HG03159 (cell line): ENCODE results near the gene CPLX4.

Experiments used
- ATAC-seq: cut with Tn5 transposase; IDR thresholded peaks from one replicate; pipeline ENCODE4 v1.9.1; 2021; ENCODE audit warnings: mild to moderate bottlenecking, moderate library complexity; ENCODE audit not compliant: unreplicated experiment

CPLX4 gene

GRCh38 chr18:59308248-59308937, 10.1 kb downstream of the CPLX4 start:
- peak; percentile 74 for ATAC-seq

GRCh38 chr18:59306640-59307039, 11.8 kb downstream of the CPLX4 start:
- no peak for ATAC-seq

GRCh38 chr18:59305295-59305694, 13.2 kb downstream of the CPLX4 start:
- ATAC-seq = no peak

GRCh38 chr18:59303656-59304195, 14.7 kb downstream of the CPLX4 start:
- no peak for ATAC-seq

- no peak for ATAC-seq
Observed at GRCh38 chr18:59303006-59303405, 15.4 kb downstream of the CPLX4 start.

- no peak for ATAC-seq
Observed at GRCh38 chr18:59301929-59302328, 16.5 kb downstream of the CPLX4 start.

GRCh38 chr18:59300676-59301285, 17.7 kb downstream of the CPLX4 start:
- no peak for ATAC-seq

- no peak for ATAC-seq
Observed at GRCh38 chr18:59298871-59299270, 19.6 kb downstream of the CPLX4 start.

GRCh38 chr18:59293317-59293716, 25.1 kb downstream of the CPLX4 start:
- no peak for ATAC-seq

- no peak for ATAC-seq
Observed at GRCh38 chr18:59286341-59286740, 32.1 kb downstream of the CPLX4 start.

GRCh38 chr18:59282341-59282740, 36.1 kb downstream of the CPLX4 start:
- no peak for ATAC-seq

- ATAC-seq = no peak
Observed at GRCh38 chr18:59279722-59280121, 38.7 kb downstream of the CPLX4 start.

- ATAC-seq = no peak
Observed at GRCh38 chr18:59279193-59279592, 39.3 kb downstream of the CPLX4 start.

GRCh38 chr18:59278793-59279192, 39.7 kb downstream of the CPLX4 start:
- ATAC-seq = no peak

GRCh38 chr18:59276047-59276446, 42.4 kb downstream of the CPLX4 start:
- no peak for ATAC-seq

GRCh38 chr18:59275406-59275949, 43.0 kb downstream of the CPLX4 start:
- no peak for ATAC-seq

- ATAC-seq = no peak
Observed at GRCh38 chr18:59274533-59274928, 43.9 kb downstream of the CPLX4 start.

- no peak for ATAC-seq
Observed at GRCh38 chr18:59273759-59274532, 44.5 kb downstream of the CPLX4 start.

GRCh38 chr18:59272891-59273758, 45.3 kb downstream of the CPLX4 start, which contains the start of gene RAX:
RAX (minus strand) TSS chr18:59273454; CDS start chr18:59273206, 248 bp downstream.
- ATAC-seq = no peak

GRCh38 chr18:59272221-59272888, 46.1 kb downstream of the CPLX4 start:
- no peak for ATAC-seq
